Memory B cell (primary cell): ENCODE results near the gene NEUROD2.
"Not testable (repeated sequence)": the region's sequence is repeated elsewhere in the genome, so short reads cannot be mapped to it uniquely, and the experiment has no call there.

Source experiments
- ATAC-seq: fragments of 150-1000 bp; cut with Tn5 transposase; 2 replicates; pipeline ENCODE4 v1.10.0; 2021; ENCODE audit warnings: low read depth, mild to moderate bottlenecking, moderate library complexity
- DNase-seq, 2 donors: peaks; one replicate each; pipeline ENCODE4 v3.0.0; 2022; ENCODE audit warnings: low spot score in 2 of 2
- H3K27ac Mint-ChIP-seq: one replicate; pipeline ENCODE4 v1.8.0; 2022; ENCODE audit warnings: mild to moderate bottlenecking, moderate library complexity, mixed read lengths
- H3K27me3 Mint-ChIP-seq: one replicate; pipeline ENCODE4 v1.8.0; 2022; ENCODE audit warnings: mixed read lengths
- H3K36me3 Mint-ChIP-seq: one replicate; pipeline ENCODE4 v1.8.0; 2022; ENCODE audit warnings: mild to moderate bottlenecking, mixed read lengths
- H3K4me1 Mint-ChIP-seq: one replicate; pipeline ENCODE4 v1.8.0; 2022; ENCODE audit warnings: mixed read lengths
- H3K4me3 Mint-ChIP-seq: one replicate; pipeline ENCODE4 v1.8.0; 2022; ENCODE audit warnings: mild to moderate bottlenecking, moderate library complexity, mixed read lengths
- H3K9me3 Mint-ChIP-seq: one replicate; pipeline ENCODE4 v1.8.0; 2022; ENCODE audit warnings: mixed read lengths

NEUROD2 gene

DNA sequence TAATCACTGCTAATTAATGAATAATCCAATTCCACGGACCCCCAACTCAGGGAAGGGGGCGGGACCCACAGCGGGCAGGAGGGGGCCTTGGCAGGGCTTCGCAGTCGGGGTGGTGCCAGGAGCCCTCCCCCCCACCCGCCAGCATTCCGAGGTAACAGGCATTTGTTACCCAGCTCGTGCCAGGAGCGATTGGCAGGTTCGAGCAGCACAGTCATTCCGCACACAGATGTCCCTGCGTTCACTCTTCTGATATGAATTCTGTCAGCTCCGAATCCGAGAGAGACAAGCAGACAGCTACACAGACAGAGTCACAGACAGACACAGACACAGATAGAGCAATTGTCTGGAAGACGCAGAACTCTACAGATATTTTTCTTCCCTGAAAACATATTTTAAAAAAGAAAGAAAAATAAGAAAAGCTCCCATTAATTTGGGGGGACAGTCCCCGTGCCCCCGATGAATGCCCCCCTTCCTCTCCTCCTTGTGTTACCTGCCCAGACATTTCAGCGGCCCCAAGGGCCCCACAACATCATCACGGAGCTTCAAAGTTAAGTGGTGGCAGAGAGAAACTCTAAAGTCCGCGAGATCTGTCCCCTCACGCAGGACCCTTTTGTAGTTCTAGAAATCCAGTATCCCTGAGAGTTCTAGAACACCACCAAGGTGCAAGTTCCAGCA lies 10.2 kb downstream of the NEUROD2 start:
- peaks cover 2% of the 10 kb centered on the region for H3K9me3 Mint-ChIP-seq
- H3K27me3 Mint-ChIP-seq = peaks cover 37% of the 10 kb centered on the region
- no peak overlapping the region for H3K27ac Mint-ChIP-seq
- no peak overlapping the region for H3K4me3 Mint-ChIP-seq
- ATAC-seq (no peak), DNase-seq (no peak)
- H3K4me1 Mint-ChIP-seq = peaks cover 20% of the 10 kb centered on the region
- H3K36me3 Mint-ChIP-seq = no peaks in the 10 kb centered on the region

DNA sequence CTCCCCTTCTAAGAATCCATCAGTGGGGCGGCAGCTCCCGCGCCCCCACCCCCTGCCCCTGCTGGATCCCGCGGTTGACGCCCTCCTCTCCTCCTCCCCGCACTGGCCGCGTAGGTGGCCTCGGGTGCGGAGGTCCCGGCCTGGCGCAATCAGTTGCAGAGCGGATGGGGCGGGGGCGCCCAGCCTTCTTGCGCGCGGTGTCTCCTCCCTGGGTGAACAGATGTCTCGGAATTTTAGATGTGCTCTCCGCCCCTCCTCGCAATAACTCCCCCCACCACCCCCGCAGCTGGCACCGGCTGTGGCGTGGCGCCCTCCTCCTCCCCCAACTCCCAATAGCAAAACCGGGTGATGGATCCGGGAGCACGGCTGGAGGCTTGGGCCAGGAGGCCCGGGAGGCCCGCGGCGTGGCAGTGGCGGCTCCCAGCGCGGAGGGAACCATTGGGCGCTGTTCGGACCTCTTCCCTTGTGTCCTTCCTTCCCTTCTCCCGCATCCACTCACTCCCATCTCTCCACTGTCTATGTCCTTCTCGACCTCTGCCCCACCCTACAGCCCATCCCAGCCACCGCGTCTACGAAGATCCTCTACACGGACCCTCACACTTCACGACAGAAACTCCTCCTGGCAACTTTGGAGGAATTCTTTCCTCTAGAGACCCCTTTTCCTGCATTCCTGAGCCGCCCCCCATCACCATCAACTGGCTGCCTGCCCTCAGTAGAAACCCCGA lies 11.0 kb downstream of the NEUROD2 start:
- Mint-ChIP-seq H3K36me3 (peaks cover 1% of the 10 kb centered on the region), H3K4me3 (peak overlapping the region; percentile 8), H3K4me1 (peaks cover 23% of the 10 kb centered on the region)

DNA sequence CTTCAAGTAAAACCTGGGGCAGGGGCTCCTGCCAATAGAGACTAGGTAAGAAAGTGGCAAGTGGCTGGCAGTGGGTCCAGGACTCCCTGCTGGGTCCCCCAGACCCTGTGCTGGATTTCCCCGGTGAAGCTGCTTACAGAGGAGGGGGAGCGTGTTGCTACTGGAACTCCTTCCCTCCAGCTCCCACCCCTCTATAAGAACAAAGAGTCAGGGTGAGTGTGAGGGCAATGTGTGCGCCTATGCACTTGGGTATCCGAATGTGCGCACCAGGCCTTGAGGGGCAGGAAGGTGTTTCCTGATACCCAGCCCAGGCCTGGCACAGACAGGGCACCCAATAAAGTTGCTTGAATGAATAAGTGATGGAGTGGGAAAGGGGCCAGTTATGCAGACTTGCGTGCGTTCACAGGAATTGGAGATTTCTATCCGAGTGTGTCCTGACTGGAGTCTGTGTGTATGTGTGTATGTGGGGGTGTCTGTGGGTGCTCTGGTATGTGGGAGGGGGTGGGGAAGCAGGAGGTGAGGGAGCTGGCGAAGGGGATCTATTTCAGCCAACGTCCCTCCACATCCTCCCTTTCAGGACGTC lies 11.7 kb downstream of the NEUROD2 start:
- Mint-ChIP-seq H3K4me3 (no peak overlapping the region), H3K4me1 (peaks cover 23% of the 10 kb centered on the region), H3K36me3 (peaks cover 1% of the 10 kb centered on the region), H3K27ac (no peak overlapping the region), H3K9me3 (peaks cover 3% of the 10 kb centered on the region), H3K27me3 (peaks cover 31% of the 10 kb centered on the region)
- no peak for ATAC-seq
- no peak for DNase-seq

More for the DNA sequence above, 11.0 kb downstream of the NEUROD2 start:
- Mint-ChIP-seq H3K27me3 (peaks cover 38% of the 10 kb centered on the region), H3K27ac (no peak overlapping the region), H3K9me3 (peaks cover 3% of the 10 kb centered on the region)
- ATAC-seq (no peak), DNase-seq (no peak)

DNA sequence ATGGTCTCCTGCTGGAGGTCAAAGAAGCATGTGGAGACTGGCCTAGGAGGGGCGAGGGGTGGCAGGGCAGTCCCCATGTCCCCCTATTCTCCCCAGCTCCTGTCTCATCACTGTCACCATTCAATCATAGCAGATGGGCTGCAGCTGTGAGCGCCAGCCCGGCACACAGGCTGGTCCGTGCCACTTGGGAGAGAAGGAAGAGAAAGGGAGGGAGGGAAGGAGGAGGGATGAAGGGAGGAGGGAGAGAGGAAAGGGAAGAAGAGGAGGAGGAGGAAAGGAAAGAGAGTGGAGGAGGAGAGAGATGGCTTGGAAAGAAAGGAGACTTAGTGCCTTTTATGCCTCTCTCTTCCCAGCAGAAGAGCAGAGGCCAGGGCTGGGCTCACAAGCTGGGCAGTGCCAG lies 12.4 kb downstream of the NEUROD2 start:
- Mint-ChIP-seq H3K4me3 (no peak overlapping the region), H3K4me1 (peaks cover 23% of the 10 kb centered on the region), H3K36me3 (peaks cover 1% of the 10 kb centered on the region), H3K27me3 (peaks cover 32% of the 10 kb centered on the region), H3K27ac (no peak overlapping the region), H3K9me3 (peaks cover 3% of the 10 kb centered on the region)
- DNase-seq = no peak
- no peak for ATAC-seq

DNA sequence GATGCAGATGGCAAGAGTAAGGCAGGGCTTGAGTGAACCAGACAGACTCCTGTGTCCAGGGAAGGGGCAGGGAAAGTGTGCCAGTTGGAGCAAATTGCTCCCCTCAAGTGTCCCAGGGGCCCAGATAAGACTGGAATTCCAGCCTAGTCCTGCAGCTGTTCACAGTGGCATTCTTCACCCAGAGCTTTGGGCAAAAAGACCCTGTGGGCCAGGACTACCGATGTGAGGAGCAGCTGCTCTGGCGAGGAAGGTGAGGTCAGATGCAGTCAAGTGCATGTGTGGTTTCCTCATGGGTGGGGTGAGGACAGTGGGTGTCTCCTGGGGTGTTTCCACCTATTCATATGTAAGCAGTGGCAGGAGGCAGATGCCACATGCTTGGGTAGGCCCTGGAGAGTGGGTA lies 14.3 kb downstream of the NEUROD2 start:
- ATAC-seq = no peak

DNA sequence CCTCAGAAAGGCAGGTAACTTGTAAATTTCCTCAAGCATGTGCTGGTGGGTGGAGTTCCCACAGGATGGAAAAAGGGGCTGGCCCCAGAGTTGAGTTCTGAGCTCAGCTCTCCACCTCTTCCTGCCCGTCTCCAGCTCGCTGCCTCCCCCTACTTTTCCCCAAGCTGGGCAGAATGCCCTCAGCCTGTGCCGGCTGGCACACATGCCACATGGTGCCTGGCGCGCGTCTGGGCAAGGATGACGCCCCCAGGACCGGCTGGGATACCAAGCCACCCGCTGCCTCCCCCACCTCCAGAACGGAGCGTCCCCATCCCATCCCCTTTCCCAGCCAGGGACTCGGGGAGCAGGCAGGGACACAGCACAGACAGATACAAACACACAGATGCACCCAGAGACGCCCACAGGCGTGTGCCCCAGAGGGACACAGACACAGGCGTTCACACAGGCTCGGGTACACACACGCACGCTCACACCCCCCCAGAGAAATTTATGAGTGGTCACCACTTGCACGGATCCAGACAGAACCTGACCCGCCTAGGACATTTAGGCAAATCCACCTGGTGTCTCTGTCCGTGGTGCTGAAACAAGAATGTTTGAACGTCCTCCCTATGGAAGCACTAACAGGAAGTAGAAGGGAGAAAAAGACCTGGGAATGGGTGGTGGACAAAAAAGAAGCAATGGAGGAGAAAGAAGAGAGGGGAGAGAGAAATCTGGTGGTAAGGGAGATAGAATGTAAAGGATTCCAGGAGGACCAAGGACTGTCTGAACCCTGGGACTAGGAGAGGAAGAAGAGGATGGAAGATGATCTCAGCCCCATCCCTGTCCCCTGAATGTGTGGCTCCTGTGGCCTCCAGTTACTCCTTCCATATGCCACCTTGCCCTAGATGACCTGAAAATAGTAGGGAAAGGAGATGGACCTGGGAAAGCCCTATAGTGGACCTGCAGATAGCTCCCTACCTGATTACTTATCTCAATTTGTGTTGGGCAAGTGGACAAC lies 15.5 kb downstream of the NEUROD2 start:
- Mint-ChIP-seq H3K4me3 (no peak overlapping the region), H3K27me3 (peaks cover 28% of the 10 kb centered on the region), H3K4me1 (peaks cover 14% of the 10 kb centered on the region), H3K27ac (no peak overlapping the region), H3K36me3 (peaks cover 4% of the 10 kb centered on the region), H3K9me3 (peaks cover 3% of the 10 kb centered on the region)
- DNase-seq = no peak
- ATAC-seq = peak; percentile 21

More for the DNA sequence above, 14.3 kb downstream of the NEUROD2 start:
- no peak overlapping the region for H3K27ac Mint-ChIP-seq
- peaks cover 20% of the 10 kb centered on the region for H3K4me1 Mint-ChIP-seq
- H3K36me3 Mint-ChIP-seq = peaks cover 4% of the 10 kb centered on the region
- DNase-seq = no peak
- H3K4me3 Mint-ChIP-seq = no peak overlapping the region
- peaks cover 3% of the 10 kb centered on the region for H3K9me3 Mint-ChIP-seq
- H3K27me3 Mint-ChIP-seq = peaks cover 33% of the 10 kb centered on the region

DNA sequence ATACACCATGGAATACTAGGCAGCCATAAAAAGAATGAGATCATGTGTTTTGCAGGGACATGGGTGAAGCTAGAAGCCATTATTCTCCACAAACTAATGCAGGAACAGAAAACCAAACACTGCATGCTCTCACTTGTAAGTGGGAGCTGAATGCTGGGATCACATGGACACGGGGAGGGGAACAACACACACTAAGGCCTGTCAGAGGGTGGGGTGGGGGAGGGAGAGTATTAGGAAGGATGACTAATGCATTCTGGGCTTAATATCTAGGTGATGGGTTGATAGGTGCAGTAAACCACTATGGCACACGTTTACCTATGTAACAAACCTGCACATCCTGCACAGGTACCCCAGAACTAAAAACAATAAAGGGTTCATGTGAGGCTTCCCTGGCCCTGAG lies 17.5 kb downstream of the NEUROD2 start:
- not testable (repeated sequence) for ATAC-seq, H3K9me3 Mint-ChIP-seq, H3K36me3 Mint-ChIP-seq, DNase-seq, H3K4me3 Mint-ChIP-seq, H3K27ac Mint-ChIP-seq
- H3K27me3 Mint-ChIP-seq = peaks cover 18% of the 10 kb centered on the region
- H3K4me1 Mint-ChIP-seq = peaks cover 11% of the 10 kb centered on the region

DNA sequence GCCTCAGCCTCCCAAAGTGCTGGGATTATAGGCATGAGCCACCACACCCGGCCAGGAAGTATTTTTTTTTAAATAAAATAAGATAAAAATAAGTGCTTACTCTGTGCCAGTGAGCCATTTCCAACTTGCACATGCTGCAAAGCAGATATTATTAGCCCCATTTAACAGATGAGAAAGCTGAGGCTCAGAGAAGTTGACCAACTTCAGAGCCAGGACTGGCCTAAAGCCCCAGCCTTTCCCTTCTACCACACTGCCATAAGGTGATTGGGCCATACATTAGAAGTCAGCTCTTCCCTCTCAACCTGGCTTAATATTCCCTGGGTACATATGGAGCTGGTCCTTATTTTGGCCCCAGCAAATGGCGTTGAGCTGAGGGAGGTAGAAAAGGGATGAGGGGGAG lies 25.1 kb downstream of the NEUROD2 start:
- DNase-seq (no peak), ATAC-seq (no peak)
- H3K27ac Mint-ChIP-seq = no peak overlapping the region
- peaks cover 6% of the 10 kb centered on the region for H3K27me3 Mint-ChIP-seq
- no peaks in the 10 kb centered on the region for H3K4me1 Mint-ChIP-seq
- no peaks in the 10 kb centered on the region for H3K9me3 Mint-ChIP-seq
- H3K4me3 Mint-ChIP-seq = no peak overlapping the region
- peaks cover 14% of the 10 kb centered on the region for H3K36me3 Mint-ChIP-seq

DNA sequence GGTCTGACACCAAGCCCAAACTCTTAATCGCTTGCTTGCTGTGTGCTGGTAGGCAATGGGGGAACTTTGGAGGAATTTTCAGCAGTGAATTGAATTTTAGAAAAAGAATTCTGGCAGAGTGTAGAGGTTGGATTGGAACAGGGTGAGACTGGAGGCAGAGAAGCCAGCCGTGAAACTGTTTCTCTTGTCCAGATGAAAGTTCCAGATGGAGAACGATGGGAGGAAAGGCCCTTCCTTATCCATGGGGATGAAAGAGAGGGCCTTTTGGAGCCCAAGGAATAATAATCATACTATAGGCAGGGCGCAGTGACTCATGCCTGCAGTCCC lies 26.0 kb downstream of the NEUROD2 start:
- Mint-ChIP-seq H3K4me3 (no peak overlapping the region), H3K36me3 (peaks cover 12% of the 10 kb centered on the region), H3K27ac (no peak overlapping the region), H3K4me1 (no peaks in the 10 kb centered on the region), H3K27me3 (peaks cover 4% of the 10 kb centered on the region), H3K9me3 (no peaks in the 10 kb centered on the region)
- no peak for ATAC-seq
- DNase-seq = no peak

DNA sequence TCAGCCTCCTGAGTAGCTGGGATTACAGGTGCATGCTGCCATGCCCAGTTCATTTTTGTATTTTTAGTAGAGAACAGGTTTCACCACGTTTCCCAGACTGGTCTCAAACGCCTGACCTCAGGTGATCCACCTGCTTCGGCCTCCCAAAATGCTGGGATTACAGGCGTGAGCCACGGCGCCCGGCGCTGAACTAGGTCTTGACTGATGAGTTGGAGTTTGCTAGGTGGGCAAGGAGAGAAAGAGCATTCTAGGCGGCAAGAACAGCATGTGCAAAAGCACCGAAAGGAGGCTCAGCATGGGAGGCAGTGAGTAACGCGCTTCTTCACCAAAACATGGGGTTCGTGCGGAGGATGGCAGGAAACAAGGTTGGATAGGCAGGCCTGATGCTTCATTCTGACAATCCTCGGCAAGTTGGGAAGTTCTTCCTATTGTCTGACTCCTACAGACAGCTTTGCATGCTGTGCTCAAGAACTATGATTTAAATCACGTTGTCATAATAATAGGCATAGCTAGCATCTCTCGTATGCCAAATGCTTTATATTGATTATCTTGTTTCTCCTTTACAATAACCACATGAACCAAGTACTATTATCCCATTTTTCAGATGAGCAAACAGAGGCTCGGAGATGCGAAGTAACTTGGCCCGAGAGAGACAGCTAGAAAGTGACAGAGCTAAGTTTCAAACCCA lies 26.5 kb downstream of the NEUROD2 start:
- Mint-ChIP-seq H3K27ac (no peak overlapping the region), H3K4me1 (no peaks in the 10 kb centered on the region), H3K27me3 (peaks cover 3% of the 10 kb centered on the region), H3K4me3 (no peak overlapping the region), H3K9me3 (no peaks in the 10 kb centered on the region), H3K36me3 (peaks cover 12% of the 10 kb centered on the region)
- ATAC-seq = no peak
- DNase-seq = no peak

DNA sequence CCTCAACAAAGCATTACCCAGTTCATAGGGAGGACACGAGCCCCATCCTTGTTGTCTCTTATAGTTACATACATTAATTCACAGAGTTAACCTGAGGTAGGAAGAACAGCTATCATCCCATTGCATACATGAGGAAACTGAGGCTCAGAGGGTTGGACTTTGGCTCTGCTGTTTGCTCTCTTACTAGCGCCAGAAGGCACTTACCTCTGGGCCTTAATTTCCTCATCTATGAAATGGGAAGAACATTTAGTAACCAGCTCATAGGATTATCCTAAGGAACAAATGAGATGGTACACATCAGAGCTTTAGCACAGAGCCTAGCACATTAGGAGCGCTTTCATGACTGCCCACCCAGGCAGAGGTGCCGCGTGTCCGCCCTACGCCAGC lies 27.6 kb downstream of the NEUROD2 start:
- no peak overlapping the region for H3K27ac Mint-ChIP-seq
- peaks cover 12% of the 10 kb centered on the region for H3K36me3 Mint-ChIP-seq
- no peaks in the 10 kb centered on the region for H3K9me3 Mint-ChIP-seq
- no peak overlapping the region for H3K4me3 Mint-ChIP-seq
- DNase-seq = no peak
- peaks cover 3% of the 10 kb centered on the region for H3K27me3 Mint-ChIP-seq
- no peaks in the 10 kb centered on the region for H3K4me1 Mint-ChIP-seq
- ATAC-seq = no peak

DNA sequence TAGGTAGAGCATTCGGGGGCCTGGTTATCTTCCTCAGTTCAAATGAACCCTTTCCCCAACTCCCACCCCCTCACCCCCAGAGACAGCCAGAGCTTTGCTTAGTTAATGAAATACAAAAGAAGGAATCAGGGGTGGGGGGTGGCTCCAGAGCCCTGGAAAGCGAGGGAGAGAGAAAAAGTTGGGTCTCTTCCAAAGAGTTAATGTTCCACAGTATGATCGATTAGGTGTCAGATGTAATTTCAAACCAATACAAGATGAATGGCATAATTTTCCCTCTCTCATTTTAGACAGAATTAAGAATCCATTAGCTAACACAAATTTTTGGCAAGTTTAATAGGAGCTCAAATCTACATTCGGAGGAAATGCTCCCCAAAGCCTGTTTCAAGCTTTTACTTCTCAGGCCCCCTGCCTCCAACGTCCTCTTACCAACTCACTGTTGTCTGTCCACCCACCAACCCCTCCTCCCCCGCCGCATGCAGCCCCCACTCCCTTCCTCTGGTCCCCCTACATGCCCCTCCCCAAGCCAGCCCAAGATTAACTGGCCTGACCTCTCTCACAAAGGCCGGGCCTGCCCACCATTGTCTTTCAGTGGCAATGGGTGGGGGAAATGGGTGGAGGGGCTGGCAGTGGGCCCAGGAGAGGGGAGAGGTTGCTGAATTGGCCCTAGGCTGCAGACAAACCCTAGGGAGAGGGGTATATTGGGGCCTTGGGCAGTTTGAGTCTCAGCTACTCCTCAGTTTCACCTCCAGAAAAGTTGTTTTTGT lies 28.2 kb downstream of the NEUROD2 start:
- H3K36me3 Mint-ChIP-seq = peaks cover 9% of the 10 kb centered on the region
- no peaks in the 10 kb centered on the region for H3K4me1 Mint-ChIP-seq
- H3K27ac Mint-ChIP-seq = no peak overlapping the region
- peaks cover 3% of the 10 kb centered on the region for H3K27me3 Mint-ChIP-seq
- H3K4me3 Mint-ChIP-seq = no peak overlapping the region
- no peak for ATAC-seq
- no peaks in the 10 kb centered on the region for H3K9me3 Mint-ChIP-seq
- DNase-seq = no peak

DNA sequence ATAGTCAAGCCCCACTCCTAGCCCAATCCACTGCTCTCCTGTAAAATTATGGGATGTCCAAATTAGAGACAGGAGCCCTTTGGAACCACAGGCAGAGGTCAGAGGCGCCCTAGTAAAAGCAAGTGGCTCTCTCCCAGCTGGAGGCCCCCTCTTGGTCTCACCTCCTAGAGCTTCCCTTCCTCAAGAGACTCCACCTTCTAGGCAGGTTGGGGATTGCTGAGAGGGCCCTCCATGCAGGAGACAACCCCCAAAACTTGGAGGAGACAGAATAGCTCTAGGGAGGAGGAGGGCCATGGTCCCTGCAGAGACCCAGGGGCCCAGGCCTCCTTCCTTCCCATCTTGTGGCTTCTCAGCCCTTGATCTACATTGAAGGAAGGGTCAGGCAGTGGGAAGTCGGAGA lies 29.4 kb downstream of the NEUROD2 start:
- no peaks in the 10 kb centered on the region for H3K9me3 Mint-ChIP-seq
- no peak overlapping the region for H3K4me3 Mint-ChIP-seq

More for the DNA sequence above, 29.4 kb downstream of the NEUROD2 start:
- peaks cover 3% of the 10 kb centered on the region for H3K27me3 Mint-ChIP-seq
- peaks cover 4% of the 10 kb centered on the region for H3K4me1 Mint-ChIP-seq
- no peak overlapping the region for H3K27ac Mint-ChIP-seq
- no peak for ATAC-seq
- peaks cover 9% of the 10 kb centered on the region for H3K36me3 Mint-ChIP-seq
- DNase-seq = no peak
